Measurements from ENCODE around the gene GRK6.

GRK6 gene

GRCh38 chr5:177440990-177441780 is 14.7 kb downstream of the GRK6 start:
- DNase-seq, result no peak

DNA sequence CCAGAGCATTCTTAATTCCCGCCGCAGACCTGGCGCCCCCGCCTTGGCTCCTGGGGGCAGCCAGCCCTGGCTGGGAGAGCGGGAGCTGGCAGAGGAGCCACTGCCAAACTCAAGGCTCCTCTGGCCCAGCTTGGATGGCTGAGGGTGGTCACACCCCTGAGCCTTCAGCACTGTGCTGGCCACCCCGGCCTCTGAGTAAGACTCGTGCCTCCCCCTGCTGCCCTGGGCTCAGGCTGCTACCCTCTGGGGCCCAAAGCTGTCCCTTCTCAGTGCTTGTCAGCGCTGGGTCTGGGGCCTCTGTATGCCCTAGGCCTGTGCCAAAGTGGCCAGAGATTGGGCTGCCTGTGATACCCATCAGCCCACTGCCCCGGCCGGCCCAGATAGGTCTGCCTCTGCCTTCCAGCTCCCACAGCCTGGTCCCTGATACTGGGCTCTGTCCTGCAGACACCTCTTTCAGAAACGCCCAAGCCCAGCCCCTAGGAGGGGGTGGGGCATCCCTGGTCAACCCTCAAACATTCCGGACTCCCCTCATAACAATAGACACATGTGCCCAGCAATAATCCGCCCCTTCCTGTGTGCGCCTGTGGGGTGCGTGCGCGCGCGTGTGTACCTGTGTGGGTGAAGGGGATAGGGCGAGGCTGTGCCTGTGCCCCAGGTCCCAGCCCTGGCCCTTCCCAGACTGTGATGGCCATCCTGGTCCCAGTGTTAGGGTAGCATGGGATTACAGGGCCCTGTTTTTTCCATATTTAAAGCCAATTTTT is 15.8 kb downstream of the GRK6 start:
- no peak for DNase-seq

DNA sequence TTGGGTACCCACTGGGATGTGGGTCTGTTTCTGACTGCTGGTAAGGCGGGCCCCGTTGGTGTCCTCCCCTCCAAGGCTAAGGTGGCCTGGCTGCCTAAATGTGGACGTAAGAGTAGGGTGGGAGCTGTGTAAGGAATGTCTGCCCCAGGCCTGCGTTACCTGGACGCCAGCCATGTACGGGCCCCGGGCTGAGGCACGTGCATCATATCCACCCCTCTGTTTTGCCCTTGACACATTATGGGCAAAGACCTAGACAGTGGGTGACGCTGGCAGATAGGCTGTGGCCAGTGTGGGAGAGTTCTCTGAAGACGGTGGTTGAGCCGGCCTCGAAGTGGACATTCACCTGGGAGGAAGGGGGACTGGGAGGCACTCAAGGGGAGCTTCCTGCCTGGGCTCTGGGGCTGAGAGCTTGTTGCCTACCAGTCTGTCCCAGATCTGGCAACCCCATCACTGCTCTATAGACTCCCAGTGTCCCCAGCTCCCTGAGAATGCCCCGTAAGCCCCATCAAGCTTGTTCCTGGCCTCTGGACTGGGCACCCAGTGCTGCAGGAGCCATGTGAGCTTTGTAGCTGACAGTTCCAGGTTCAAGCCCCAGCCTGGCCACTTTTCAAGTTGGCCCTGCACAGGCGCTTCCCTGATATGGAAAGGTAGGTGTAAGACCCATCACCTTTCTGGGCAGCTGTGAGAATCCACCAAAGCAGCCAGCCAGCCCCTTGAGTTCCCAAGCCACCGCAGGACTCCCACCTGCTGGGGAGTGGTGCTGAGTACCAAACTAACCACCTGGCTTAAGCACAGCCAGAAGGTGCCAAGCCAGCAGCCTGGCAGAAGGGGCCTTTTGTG is 16.9 kb downstream of the GRK6 start:
- DNase-seq, result no peak

- DNase-seq, result no peak
Observed at GRCh38 chr5:177444106-177445051, 17.9 kb downstream of the GRK6 start.

DNA sequence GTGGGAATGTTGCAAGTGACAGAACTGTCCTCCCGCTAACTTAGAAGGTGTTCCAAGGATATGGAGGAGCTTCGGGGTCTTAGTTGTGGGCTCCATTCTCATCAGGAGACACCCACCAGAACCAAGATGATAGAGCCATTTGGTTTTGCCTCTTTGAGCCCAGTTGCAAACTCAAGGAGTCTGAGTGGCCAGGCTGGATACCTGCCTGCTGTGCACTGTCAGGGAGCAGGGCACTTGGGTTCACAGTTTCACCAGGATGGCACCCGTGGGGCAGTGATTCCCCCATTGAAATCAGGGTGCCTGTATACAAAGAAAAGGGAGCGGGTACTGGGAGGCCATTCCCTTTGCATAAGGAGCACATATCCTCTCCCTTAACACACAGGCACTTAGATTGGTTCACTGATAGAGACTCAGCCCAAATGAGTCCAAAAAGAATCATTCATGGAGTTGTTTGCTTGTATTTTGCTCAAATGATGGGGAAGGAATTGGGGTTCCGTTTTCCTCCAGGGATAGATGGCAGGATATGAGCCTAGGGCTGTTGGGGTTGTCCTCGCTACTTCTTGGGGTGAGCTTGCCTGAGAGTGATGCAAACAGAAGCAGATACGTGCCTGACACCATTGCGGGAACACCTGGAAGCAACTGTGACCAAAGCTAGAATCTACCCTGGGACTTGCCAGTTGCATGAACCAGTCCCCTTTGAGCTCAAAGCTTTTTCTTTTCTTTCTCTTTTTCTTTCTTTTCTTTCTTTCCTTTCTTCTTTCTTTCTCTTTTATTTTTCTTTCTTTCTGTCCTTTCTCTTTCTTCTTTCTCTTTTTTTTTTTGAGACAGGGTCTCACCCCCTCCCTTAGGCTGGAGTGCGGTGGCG is 18.8 kb downstream of the GRK6 start:
- no peak for DNase-seq

DNA sequence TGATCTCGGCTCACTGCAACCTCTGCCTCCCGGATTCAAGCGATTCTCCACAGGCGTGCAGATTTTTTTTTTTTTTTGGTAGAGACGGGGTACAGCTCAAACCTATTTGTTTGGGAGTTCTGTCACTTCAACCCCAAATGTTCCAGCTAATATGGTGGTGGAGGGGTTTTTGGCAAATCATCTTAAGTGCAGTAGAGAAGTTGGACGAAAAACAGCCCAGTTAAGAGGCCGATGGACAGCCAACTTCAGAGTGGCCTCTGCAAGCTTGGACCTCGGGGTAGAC is 19.4 kb downstream of the GRK6 start:
- no peak for DNase-seq

DNA sequence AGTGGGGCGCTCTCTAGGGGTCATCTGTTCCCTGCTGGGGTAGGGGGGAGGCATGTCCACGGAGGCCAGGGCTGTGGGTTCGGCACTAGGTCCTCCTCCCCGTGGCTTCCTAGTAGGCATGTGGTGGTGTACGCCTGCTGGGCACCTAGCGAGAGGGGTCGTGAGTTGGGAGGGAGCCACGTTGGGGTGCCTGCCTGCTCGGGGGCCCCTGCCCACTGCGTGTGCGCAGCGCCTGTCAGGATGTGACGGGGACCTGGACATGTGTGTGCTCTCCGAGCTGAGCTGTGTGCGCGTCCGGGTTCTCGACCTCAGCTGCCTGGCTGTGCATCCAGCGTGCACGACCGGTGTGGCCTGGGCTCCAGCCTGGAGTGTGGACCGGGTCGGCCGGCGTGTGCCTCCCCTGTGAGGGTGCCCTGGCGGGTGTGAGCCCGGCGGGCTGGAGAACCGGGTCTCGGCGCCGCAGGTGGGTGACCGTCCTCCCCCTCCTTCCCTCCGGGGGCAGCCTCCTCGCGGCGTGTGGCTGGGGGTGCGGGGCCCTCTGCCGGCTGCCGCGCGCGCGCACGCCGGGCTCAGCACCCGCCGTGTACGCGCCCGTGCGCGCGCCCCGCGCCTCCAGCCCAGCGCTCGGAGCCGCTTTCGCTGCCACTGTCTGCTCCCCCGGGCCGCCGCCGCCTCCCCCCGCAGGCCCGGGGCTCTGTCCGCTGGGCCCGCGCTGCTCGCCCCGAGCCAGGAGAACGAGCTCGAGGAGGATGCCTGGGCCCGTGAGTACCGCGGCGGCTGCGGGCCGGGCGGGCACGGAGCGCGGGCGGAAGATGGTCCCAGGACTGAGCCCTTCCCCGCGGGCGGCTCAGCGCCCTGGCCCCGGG is 20.0 kb downstream of the GRK6 start, which contains the start of gene PRR7:
PRR7 (plus strand) TSS at position 615 of the 866 bp plus-strand sequence. CDS start 8,254 bp downstream, outside the sequence.
- DNase-seq, result peak; percentile 43

- peak; percentile 30 for DNase-seq
Observed at GRCh38 chr5:177447066-177447610, 20.7 kb downstream of the GRK6 start.

DNA sequence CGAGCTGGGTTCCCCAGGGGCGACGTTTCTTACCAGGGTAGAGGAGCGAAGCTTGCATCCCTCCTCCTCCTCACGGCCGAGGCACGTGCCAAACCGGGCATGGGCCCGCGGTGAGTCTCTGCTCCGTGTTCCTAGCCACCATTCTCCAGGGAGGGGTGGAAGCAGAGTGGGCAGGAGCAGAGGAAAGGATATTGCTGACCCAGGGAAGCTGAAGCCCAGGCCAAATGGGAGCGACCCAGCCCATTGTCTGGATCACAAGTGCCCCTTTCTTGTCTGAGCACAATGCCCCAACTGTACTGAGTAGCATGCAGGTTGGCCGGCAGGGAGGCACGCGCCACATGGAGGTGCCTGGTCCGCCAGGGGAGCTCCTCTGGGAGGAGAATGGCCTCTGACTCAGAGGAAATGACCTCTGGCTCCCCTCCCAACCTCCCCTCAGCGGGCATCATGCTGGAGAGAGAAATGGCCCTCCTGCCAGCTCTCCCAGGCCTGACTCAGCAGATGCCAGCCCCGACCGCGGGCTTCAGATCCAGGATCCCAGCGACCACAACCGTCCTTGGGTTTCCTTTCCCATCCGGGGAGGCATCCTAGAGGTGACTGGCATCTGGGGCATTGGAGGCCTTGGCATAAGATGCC is 21.3 kb downstream of the GRK6 start:
- no peak for DNase-seq

GRCh38 chr5:177448244-177448950 is 21.9 kb downstream of the GRK6 start:
- DNase-seq, result no peak

GRCh38 chr5:177449140-177450061 is 22.9 kb downstream of the GRK6 start:
- no peak for DNase-seq

GRCh38 chr5:177450667-177451424 is 24.4 kb downstream of the GRK6 start:
- DNase-seq, result no peak

DNA sequence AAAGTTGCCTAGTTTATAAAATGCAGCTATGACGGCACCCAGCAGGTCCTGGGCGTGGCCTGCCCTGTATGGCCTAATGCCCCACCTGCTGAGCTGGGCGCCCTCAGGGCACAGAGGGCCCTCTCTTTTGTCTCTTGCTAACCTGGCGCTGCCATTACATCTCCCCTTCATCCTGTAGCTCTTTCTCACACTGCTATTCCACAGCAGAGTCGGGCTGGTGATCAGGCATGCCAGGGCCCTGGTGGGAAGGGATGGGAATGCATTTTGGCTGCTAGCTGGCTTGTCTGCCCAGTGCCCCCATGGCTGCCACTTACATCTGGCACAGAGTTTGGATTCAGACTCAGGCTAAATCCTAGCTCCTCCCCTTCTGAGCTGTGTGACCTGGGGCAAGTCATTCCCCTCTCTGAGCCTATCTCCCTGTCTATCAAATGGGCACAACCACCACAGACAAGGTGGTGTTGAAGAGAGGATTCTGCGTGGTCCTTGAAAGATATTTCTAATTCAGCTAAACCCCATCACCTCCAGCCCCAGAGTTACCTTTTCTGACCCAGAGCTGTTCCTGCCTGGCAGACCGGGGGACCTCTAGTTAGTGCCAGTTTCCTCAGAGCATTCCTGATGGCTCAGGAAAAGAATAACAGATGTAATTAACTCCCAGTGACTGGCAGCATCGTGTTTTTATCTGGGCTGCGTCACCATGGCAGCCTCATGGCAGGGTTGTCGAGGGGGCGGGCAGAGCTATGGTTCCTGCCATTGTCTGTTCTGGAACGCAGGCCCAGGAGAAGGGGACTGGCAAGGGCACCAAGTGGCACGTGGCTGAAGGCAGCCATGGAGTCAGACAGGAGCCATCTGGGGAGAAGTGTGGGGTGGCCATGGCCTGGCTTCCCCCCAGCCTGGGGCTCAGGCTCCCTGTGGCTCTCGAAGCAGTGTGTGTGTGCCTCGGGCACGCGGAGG is 26.5 kb downstream of the GRK6 start:
- DNase-seq, result no peak

DNA sequence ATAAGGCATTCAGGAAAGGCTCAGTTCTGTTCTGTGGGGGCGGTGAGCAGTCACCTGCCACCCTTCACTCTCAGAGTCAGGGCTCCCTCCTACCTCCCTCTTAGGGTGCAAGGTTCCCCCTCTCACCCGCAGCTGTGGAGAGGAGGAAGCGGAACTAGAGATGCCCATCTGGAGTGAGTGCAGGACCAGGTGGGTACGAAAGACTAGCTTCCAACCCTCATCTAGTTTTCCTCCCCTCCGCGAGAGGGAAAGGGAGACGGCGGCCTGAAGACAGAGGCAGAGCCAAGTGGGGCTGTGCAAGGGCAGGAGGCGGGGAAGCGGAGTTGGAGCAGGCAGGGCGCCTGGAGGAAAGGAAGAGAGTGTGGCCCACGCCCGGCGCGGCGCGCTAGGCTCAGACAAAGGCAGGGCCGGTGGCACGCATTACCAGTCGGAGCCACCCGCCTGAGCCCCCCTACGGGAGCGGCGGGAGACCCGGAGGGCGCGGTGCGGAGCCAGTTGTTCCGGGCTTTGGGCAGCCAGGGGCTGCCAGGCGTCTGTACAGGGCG is 27.4 kb downstream of the GRK6 start:
- DNase-seq, result no peak

GRCh38 chr5:177454397-177455035 is 28.0 kb downstream of the GRK6 start:
- DNase-seq, result peak; percentile 51
